GM12878 (cell line): ENCODE results near the gene ULK4. TPM values are rescaled to one million over a fixed set of nuclear protein-coding genes. Genes with fewer than 3 reads are reported as not detected.

Source experiments
- ATAC-seq: fragments of 200-7000 bp; cut with Tn5 transposase; 3 replicates; pipeline ENCODE4 v1.9.1; 2020; ENCODE audit warnings: mild to moderate bottlenecking, moderate library complexity
- BruUV-seq: library from RNA; stranded (reverse); fragments of 400-500 nt; replicated peaks from 2 replicates; lab custom pipeline; 2021; lab: Mats Ljungman, UMichigan
- CTCF ChIA-PET: fragments of 300-600 bp; sonication (Branson Sonifier 250); formaldehyde crosslinking; extraction: SDS; loops from one replicate; lab custom pipeline; 2021; ENCODE audit warnings: inconsistent platforms; lab: Yijun Ruan, JAX
- POLR2A ChIA-PET: fragments of 350-600 bp; formaldehyde crosslinking; extraction: SDS; loops from one replicate; lab custom pipeline; 2021; ENCODE audit warnings: inconsistent platforms; lab: Charles Lee
- RAD21 ChIA-PET: fragments of 300-600 bp; sonication (Branson Sonifier 250); formaldehyde crosslinking; loops from one replicate; lab custom pipeline; 2023; ENCODE audit warnings: antibody characterized with exemption; ENCODE audit not compliant: unreplicated experiment; lab: Charles Lee
- SMC1A ChIA-PET: fragments of 300-600 bp; sonication (Branson Sonifier 250); formaldehyde crosslinking; loops from one replicate; lab custom pipeline; 2023; ENCODE audit not compliant: unreplicated experiment, uncharacterized antibody; lab: Charles Lee
- DNase-seq: peaks from one replicate; pipeline ENCODE4 v3.0.0-alpha.2; 2011; ENCODE audit warnings: low read depth, low spot score
- FAIRE-seq: peaks from 3 replicates; lab custom pipeline; 2011; peaks lifted over from hg19 to GRCh38; lab: Jason Lieb, UNC
- H2AFZ ChIP-seq: 2 replicates; pipeline ENCODE4 v1.6.0; 2011; ENCODE audit warnings: low read depth, low read length, control low read depth; ENCODE audit not compliant: control insufficient read depth
- H3K27ac ChIP-seq: 2 replicates; pipeline ENCODE4 v1.5.1; 2011; ENCODE audit warnings: control low read depth; ENCODE audit not compliant: control insufficient read depth, insufficient read depth
- H3K27me3 ChIP-seq, 2 experiments: replicated peaks in 1 of 2; 2 replicates each; pipeline versions ENCODE4 v1.6.0 to v1.6.1; 2011; ENCODE audit warnings: low read length in 1 of 2; ENCODE audit not compliant: control insufficient read depth in 2 of 2, insufficient read depth in 2 of 2
- H3K36me3 ChIP-seq, 2 experiments: 2 replicates each; pipeline ENCODE4 v1.5.1; 2011; ENCODE audit warnings: low read length in 1 of 2; ENCODE audit not compliant: control insufficient read depth in 2 of 2, insufficient read depth in 2 of 2
- H3K4me1 ChIP-seq: 2 replicates; pipeline ENCODE4 v1.6.1; 2011; ENCODE audit warnings: mild to moderate bottlenecking, low read length, moderate library complexity, mixed read lengths; ENCODE audit not compliant: control insufficient read depth, insufficient read depth
- H3K4me2 ChIP-seq: 2 replicates; pipeline ENCODE4 v1.6.0; 2011; ENCODE audit warnings: control low read depth; ENCODE audit not compliant: control insufficient read depth, insufficient read depth
- H3K4me3 ChIP-seq: fragments of 200-600 bp; sonication (generic); 2 replicates; pipeline ENCODE4 v1.5.1; 2016
- H3K79me2 ChIP-seq: 2 replicates; pipeline ENCODE4 v1.6.0; 2011; ENCODE audit warnings: low read length; ENCODE audit not compliant: control insufficient read depth, insufficient read depth
- H3K9ac ChIP-seq: 2 replicates; pipeline ENCODE4 v1.8.0; 2011; ENCODE audit warnings: low read length, control low read depth, mixed read lengths; ENCODE audit not compliant: control insufficient read depth, insufficient read depth
- H3K9me3 ChIP-seq: replicated peaks from 3 replicates; pipeline ENCODE4 v1.5.1; 2011; ENCODE audit warnings: mild to moderate bottlenecking, low read length; ENCODE audit not compliant: control insufficient read depth, insufficient read depth
- H4K20me1 ChIP-seq: 2 replicates; pipeline ENCODE4 v1.6.0; 2011; ENCODE audit not compliant: control insufficient read depth, insufficient read depth
- BRCA1 ChIP-seq: IDR thresholded peaks from 2 replicates; pipeline ENCODE4 v1.6.1; 2011; ENCODE audit warnings: low read depth, low read length, improper control_type of control experiment
- HDAC6 ChIP-seq: fragments of 200-600 bp; sonication (generic); IDR thresholded peaks from one replicate; pipeline ENCODE4 v1.8.0; 2017; ENCODE audit warnings: antibody characterized with exemption; ENCODE audit not compliant: unreplicated experiment
- KLF5 ChIP-seq: fragments of 450-650 bp; IDR thresholded peaks from 2 replicates; pipeline ENCODE4 v1.6.1; 2014; ENCODE audit warnings: mild to moderate bottlenecking; ENCODE audit not compliant: partially characterized antibody
- SREBF1 ChIP-seq: IDR thresholded peaks from 2 replicates; pipeline ENCODE4 v1.6.1; 2012; ENCODE audit warnings: mild to moderate bottlenecking, low read length
- SRF ChIP-seq, 2 experiments: IDR thresholded peaks; 2 replicates each; pipeline ENCODE4 v1.6.1; 2011; ENCODE audit warnings: low read depth in 2 of 2, low read length in 2 of 2, mild to moderate bottlenecking in 1 of 2, moderate library complexity in 1 of 2
- SUPT20H ChIP-seq: IDR thresholded peaks from 2 replicates; pipeline ENCODE4 v1.6.1; 2011; ENCODE audit warnings: low read depth, mild to moderate bottlenecking, low read length, moderate library complexity, borderline replicate concordance; ENCODE audit not compliant: control insufficient read depth
- WGBS: methylation state at CpG from one replicate; pipeline ENCODE4 v1.1.6; 2016; ENCODE audit warnings: low lambda C conversion rate; ENCODE audit not compliant: insufficient replicate concordance, insufficient coverage; ENCODE audit errors: missing lambda C conversion rate; 5-methylcytosine and 5-hydroxymethylcytosine counted together
- in situ Hi-C: fragments of 300-500 bp; cut with MboI; formaldehyde crosslinking; loops from 9 replicates; pipeline ENCODE4 v1.14.3; 2018; ENCODE audit warnings: mixed read lengths
- intact Hi-C: fragments of 100-400 bp; cut with micrococcal nuclease; formaldehyde crosslinking; loops from one replicate; pipeline ENCODE4 v1.14.2; 2022; ENCODE audit not compliant: unreplicated experiment
- polyA plus RNA-seq, 11 experiments: library from polyadenylated mRNA; depleted of rRNA in 4 of 11; unstranded in 6 of 11; stranded (reverse) in 5 of 11; fragments of >200 nt; fragmentation: Nextera tagmentation in 4 of 11; fragmentation: Illumina TruSeq in 1 of 11; extraction: Ambion mirVana in 4 of 11; extraction: Trizol in 1 of 11; gene quantifications; 1 replicate in 1 of 11; 2 replicates in 10 of 11; pipeline versions ENCODE4 v1.2.1 to v1.2.3, GENCODE V29; 2011 to 2016; ENCODE audit warnings: inconsistent platforms in 2 of 11, missing spikeins in 2 of 11, low read depth in 1 of 11
- total RNA-seq, 4 experiments: library from RNA; depleted of rRNA in 3 of 4; stranded (reverse); fragments of >200 nt in 3 of 4; fragmentation: Illumina TruSeq in 1 of 4; extraction: Trizol in 1 of 4; gene quantifications; 2 replicates each; pipeline versions ENCODE4 v1.2.1 to v1.2.3, GENCODE V29; 2013 to 2021
- TF ChIP-seq, protein P1 (sequence below): fragments of 450-650 bp; IDR thresholded peaks from 2 replicates; pipeline ENCODE4 v1.6.1; 2017; ENCODE audit warnings: mild to moderate bottlenecking, low read depth, inconsistent platforms; ENCODE audit not compliant: poor library complexity, severe bottlenecking
- TF ChIP-seq, protein P2 (sequence below): IDR thresholded peaks from 2 replicates; pipeline ENCODE4 v1.6.1; 2012; ENCODE audit warnings: low read length, inconsistent platforms
- TF ChIP-seq, protein P3 (sequence below): fragments of 450-650 bp; IDR thresholded peaks from 2 replicates; pipeline ENCODE4 v1.6.1; 2017; ENCODE audit warnings: borderline replicate concordance

The ULK4 gene
- total and polyA plus RNA-seq, 10 of the 15 experiments (the other 5 are each of a cell fraction or from before 2014, with no cell fraction given) = 3.5 to 7.6 (median 6.3) TPM

DNA sequence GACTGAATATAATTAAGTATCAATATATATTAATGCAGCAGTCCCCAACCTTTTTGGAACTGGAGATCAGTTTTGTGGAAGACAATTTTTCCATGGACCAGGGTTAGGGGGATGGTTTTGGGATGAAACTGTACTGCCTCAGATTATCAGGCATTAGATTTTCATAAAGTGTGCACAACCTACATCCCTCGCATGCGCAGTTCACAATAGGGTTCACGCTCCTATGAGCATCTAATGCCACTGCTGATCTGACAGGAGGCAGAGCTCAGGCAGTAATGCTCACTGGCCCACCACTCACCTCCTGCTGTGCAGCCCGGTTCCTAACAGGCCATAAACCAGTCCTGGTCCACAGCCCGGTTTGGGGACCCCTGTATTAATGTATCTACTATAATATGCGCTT is 95.6 kb downstream of the ULK4 start:
- WGBS = 79% methylated on average over 6 of the region's 6 CpGs
- Histone ChIP-seq H3K27ac (no peak overlapping the region), H4K20me1 (no peaks in the 10 kb centered on the region), H3K36me3 (no peaks in the 10 kb centered on the region), H3K4me2 (no peak overlapping the region), H3K9me3 (no peaks in the 10 kb centered on the region), H3K4me3 (no peak overlapping the region), H3K4me1 (no peaks in the 10 kb centered on the region), H3K27me3 (no peaks in the 10 kb centered on the region), H3K9ac (no peak overlapping the region), H2AFZ (no peak overlapping the region), H3K79me2 (no peaks in the 10 kb centered on the region)
- no peak for ATAC-seq
- CTCF ChIA-PET = interaction anchor here (1.4 kb wide), 1 partner anchor 14 kb away, joined by 3 read pairs; no protein-coding TSS in a partner anchor
- no peak for FAIRE-seq
- no peak for DNase-seq
- POLR2A ChIA-PET = no interaction called here
- SMC1A ChIA-PET = interaction anchor here (1.0 kb wide), 1 partner anchor 14 kb away, joined by 3 read pairs; no protein-coding TSS in a partner anchor
- intact Hi-C loops (no loop called here), in situ Hi-C loops (no loop called here)
- RAD21 ChIA-PET = no interaction called here
- no TSS peak for BruUV-seq
- TF ChIP-seq, protein P1, sequence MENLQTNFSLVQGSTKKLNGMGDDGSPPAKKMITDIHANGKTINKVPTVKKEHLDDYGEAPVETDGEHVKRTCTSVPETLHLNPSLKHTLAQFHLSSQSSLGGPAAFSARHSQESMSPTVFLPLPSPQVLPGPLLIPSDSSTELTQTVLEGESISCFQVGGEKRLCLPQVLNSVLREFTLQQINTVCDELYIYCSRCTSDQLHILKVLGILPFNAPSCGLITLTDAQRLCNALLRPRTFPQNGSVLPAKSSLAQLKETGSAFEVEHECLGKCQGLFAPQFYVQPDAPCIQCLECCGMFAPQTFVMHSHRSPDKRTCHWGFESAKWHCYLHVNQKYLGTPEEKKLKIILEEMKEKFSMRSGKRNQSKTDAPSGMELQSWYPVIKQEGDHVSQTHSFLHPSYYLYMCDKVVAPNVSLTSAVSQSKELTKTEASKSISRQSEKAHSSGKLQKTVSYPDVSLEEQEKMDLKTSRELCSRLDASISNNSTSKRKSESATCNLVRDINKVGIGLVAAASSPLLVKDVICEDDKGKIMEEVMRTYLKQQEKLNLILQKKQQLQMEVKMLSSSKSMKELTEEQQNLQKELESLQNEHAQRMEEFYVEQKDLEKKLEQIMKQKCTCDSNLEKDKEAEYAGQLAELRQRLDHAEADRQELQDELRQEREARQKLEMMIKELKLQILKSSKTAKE = no peak
- TF ChIP-seq, protein P2, sequence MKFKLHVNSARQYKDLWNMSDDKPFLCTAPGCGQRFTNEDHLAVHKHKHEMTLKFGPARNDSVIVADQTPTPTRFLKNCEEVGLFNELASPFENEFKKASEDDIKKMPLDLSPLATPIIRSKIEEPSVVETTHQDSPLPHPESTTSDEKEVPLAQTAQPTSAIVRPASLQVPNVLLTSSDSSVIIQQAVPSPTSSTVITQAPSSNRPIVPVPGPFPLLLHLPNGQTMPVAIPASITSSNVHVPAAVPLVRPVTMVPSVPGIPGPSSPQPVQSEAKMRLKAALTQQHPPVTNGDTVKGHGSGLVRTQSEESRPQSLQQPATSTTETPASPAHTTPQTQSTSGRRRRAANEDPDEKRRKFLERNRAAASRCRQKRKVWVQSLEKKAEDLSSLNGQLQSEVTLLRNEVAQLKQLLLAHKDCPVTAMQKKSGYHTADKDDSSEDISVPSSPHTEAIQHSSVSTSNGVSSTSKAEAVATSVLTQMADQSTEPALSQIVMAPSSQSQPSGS = no peak
- TF ChIP-seq SREBF1 (no peak), BRCA1 (no peak), SUPT20H (no peak), KLF5 (no peak), HDAC6 (no peak), SRF (IDR thresholded peaks at IDR 0.05; ENCODE audit: low read depth in 2 of 2, low read length in 2 of 2) (no peak)
- TF ChIP-seq, protein P3, sequence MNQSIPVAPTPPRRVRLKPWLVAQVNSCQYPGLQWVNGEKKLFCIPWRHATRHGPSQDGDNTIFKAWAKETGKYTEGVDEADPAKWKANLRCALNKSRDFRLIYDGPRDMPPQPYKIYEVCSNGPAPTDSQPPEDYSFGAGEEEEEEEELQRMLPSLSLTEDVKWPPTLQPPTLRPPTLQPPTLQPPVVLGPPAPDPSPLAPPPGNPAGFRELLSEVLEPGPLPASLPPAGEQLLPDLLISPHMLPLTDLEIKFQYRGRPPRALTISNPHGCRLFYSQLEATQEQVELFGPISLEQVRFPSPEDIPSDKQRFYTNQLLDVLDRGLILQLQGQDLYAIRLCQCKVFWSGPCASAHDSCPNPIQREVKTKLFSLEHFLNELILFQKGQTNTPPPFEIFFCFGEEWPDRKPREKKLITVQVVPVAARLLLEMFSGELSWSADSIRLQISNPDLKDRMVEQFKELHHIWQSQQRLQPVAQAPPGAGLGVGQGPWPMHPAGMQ = no peak
